ENCODE results near the gene PROM2.
"Not testable (repeated sequence)": the region's sequence is repeated elsewhere in the genome, so short reads cannot be mapped to it uniquely, and the experiment has no call there.

The PROM2 gene, protein sequence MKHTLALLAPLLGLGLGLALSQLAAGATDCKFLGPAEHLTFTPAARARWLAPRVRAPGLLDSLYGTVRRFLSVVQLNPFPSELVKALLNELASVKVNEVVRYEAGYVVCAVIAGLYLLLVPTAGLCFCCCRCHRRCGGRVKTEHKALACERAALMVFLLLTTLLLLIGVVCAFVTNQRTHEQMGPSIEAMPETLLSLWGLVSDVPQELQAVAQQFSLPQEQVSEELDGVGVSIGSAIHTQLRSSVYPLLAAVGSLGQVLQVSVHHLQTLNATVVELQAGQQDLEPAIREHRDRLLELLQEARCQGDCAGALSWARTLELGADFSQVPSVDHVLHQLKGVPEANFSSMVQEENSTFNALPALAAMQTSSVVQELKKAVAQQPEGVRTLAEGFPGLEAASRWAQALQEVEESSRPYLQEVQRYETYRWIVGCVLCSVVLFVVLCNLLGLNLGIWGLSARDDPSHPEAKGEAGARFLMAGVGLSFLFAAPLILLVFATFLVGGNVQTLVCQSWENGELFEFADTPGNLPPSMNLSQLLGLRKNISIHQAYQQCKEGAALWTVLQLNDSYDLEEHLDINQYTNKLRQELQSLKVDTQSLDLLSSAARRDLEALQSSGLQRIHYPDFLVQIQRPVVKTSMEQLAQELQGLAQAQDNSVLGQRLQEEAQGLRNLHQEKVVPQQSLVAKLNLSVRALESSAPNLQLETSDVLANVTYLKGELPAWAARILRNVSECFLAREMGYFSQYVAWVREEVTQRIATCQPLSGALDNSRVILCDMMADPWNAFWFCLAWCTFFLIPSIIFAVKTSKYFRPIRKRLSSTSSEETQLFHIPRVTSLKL

DNA sequence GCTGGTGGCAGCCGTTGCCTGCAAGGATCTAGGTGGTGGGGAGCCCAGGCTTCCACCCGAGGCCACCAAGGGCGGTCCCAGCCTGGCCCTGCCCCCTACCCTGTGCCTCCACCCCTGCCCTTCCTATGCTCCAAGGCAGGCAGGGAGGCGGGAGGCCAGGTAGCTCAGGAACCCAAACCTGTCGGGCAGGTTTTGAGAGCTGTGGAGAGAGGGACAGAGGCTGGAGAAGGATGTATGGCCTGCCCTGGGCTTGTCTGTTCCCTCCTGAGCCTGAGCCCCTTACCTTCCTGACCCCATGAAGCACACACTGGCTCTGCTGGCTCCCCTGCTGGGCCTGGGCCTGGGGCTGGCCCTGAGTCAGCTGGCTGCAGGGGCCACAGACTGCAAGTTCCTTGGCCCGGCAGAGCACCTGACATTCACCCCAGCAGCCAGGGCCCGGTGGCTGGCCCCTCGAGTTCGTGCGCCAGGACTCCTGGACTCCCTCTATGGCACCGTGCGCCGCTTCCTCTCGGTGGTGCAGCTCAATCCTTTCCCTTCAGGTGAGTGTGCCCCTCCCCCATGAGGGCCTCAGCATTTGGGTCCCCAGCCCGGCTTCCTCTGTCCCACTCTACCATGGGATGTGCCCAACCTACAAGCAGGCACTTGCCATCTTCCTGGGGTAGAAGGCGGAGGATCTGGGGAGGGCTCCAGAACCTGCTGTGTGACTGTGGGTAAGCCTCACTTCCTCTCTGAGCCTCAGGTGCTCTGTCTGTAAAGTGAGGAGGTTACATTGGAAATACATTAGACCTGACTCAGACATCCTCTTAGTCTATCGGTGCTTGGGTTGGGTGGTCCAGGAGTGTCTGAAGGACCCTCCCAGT lies at the start of gene PROM2:
Gene PROM2 (plus strand): TSS at position 159 of the 860 bp plus-strand sequence. CDS start 137 bp downstream, at position 296.
- DNase-seq, result no peak

DNA sequence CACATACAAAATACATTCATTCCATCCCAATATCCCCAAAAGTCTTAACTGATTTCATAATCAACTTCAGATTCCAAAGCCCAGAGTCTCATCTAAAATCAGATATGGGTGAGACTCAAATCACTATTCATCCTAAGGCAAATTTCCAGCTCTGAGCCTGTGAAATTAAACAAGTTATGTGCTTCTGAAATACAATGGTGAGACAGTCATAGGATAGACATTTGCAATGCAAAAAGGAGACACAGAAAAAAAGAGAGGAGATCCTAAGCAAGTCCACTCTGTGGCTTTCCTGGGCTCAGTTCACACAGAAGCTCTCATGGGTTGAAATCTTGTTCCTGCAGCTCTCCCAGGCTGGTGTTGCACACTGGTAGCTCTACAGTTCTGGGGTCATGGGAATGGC lies 48.6 kb upstream of the PROM2 start:
- no peak for DNase-seq

DNA sequence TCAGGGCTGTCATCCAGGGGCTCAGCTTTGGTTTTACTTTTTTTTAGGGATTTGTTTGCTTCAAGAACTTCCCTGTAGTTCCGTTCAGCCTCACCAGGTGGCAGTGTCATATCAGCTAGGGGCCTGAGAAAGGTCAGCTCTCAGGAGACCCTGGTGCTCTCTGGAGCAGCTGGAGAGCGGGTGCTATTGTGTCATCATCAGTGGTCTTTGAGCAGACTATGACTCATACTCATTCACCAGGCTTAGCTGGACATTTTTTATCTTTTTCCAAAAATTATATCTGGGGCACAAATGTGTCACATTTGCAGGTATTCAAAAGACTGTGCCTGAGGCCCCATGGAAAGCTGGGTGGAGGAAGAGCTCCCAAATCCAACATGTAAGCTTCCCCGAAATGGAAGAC lies 42.5 kb upstream of the PROM2 start:
- DNase-seq, result no peak

DNA sequence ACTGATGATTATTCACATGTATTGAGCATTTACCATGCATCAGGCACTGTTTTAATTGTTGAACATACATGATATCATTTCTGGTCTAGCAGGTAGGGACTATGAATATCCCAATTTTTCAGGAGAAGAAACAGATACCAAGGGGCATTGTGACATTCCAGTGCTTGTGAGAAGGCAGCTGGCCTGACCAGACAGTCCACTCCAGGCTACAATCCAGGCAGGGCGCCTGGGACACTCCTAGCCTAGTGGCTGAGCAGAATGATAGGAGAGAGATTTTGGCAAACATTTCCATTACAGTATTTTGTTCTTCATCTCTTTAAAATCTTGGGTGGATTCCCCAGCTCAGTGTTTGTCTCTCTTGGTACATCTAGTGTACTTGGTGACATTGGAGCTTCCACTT lies 42.0 kb upstream of the PROM2 start:
- DNase-seq, result no peak

DNA sequence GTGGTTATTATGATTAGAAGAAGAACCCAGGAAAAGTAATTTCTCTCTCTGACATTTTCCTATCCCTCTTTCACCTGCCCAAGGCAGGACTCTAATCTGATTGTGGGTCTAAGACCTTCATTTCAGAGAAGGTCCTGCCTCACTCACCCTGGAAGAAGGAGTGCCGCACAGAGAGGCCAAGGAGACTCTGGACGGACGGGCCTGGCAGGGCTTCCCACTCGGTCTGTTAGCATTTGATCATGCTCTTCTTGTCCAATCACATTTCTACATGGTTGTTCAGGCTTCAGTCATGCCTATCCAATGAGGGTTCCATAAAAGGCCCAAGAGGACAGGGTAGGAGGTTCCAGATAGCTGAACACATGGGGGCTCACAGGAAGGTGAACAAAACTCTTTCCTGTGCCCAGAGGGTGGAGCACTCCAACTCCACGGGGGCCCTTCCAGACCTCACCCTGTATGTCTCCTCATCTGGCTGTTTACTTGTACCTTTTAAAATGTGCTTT lies 39.9 kb upstream of the PROM2 start:
- DNase-seq, result no peak

DNA sequence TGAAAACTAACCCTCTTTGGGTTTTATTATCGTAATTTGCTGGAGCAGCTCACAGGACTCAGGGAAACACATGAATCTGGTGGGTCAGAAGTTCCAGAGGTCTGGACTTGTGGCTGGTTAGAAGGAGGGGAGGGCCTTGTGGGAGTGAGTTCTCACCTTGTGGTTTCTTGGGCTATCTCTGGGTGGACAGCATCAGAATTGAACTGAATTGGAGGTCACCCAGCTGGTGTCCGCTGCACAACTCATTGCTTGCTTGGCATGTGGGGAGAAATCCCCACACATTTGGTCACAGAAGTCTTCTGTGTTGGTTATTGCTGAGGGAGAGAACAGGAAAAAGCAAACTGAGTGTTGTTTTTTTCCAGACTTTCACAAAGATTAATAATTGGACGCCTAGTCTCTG lies 39.4 kb upstream of the PROM2 start:
- no peak for DNase-seq

DNA sequence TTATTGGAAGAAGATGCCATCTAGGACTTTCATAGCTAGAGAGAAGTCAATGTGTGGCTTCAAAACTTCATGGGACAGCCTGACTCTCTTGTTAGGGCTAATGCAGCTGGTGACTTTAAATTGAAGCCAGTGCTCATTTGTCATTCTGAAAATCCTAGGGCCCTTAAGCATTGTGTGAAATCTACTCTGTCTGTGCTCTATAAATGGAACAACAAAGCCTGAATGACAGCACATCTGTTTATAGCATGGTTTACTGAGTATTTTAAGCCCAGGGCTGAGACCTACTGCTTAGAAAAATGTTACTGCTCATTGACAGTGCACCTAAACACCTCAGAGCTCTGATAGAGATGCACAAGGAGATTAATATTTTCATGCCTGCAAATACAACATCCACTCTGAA lies 36.1 kb upstream of the PROM2 start:
- DNase-seq, result no peak

DNA sequence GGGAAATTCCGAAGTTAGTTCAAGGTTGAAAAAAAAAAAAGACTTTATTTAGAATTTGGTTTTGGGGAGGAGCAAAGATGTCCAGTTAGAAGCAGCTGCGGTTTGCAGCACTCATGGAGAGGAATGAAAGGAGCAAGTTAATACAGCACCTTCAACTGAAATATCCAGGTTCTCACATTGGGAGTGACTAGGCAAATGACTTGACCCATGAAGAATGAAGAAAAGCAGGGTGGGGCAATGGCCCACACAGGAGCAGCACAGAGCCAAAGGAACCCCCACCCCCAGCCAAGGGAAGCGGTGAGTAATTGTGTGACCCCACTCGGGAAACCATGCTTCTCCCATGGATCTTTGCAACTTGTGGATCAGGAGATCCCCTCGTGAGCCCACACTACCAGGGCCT lies 34.2 kb upstream of the PROM2 start:
- DNase-seq, result no peak

DNA sequence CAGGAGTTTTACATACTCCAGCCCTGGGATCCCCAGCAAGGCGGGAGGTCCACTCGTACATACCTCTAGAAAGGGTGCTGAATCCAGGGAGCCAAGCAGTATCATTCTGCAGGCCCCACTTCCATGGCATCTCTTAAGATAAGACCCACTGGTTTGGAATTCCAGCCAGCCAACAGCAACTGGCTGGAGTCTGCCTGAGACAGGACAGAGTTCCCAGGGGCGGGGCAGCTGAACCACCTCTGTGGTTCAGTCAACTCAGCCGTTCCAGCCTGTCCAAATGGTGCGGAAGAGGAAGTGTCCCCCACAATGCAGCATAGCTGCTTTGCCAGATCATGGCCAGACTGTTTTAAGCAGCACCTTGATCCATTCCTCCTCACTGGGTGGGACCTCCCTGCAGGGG lies 33.7 kb upstream of the PROM2 start:
- DNase-seq, result no peak

DNA sequence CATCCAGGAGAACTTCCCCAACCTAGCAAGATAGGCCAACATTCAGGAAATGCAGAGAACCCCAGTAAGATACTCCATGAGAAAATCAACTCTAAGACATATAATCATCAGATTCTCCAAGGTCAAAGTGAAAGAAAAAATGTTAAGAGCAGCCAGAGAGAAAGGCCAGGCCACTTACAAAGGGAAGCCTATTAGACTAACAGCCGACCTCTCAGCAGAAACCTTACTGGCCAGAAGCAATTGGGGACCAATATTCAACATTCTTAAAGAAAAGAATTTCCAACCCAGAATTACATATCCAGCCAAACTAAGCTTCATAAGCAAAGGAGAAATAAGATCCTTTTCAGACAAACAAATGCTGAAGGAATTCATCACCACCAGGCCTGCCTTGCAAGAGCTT lies 32.2 kb upstream of the PROM2 start:
- not testable (repeated sequence) for DNase-seq

DNA sequence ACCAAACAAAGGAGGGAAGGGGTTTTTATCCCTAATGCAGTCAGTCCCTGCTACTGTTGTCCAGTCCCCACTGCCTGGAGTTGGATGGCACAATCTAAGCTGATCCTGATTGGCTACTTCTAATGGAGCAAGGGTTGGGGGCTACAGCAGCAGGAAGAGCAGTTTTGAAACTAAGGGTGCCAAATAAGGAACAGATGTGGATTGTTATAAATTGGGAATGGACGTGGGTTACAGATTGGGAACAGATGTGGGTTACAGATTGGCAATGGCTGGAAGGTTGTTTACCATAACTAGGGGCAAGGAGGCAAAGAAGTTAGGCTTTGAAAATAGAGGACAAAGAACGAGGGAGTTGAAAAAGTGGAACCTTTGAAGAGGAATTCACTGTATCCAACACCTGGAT lies 16.0 kb upstream of the PROM2 start:
- DNase-seq, result no peak

DNA sequence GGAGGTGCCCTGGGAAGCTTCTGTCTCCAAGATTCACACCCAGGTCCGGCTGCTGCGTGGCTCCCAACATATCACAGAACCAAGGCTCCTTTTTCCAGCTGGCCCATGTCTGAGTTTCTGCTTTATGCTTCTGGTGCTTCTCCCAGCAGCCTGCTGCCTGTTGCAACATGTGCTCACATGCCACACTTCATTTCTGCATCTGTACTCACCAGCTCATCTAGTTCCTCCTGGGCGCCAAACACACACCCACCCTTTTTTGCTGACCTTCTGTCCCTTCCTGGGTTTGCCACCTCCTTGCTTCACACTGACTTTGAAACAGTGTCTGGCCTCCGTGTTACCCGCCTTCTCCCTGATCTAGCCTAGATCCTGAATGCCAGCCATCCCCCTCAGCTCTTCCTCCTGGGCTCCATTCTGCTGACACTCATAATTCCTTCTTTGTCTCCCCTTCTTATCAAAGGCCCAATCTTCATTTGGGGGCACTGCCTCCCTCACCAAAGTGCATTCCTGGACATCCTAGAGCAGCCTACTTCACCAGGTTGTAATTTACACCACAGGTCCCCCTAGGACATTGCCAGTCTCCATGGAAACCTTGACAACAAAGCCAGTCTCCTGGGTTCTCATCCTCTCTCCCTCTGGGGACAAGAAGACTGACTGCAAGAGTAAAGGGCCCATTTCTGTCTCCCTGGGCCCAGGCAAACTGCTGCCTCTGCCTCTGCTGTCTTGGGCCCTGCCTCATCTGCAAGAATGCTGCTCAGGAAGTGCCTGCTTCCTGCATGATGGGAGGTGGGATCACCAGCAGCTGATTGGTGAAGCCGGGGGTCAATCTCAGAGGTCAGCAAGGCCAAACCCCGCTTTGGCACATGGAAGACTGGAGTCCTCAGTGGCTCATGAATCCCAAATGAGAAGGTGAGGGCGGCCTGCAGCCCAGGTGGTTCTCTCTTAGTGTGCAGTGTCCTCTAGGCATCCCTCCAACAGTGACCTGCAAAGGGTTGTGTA lies 13.9 kb upstream of the PROM2 start:
- DNase-seq, result no peak

DNA sequence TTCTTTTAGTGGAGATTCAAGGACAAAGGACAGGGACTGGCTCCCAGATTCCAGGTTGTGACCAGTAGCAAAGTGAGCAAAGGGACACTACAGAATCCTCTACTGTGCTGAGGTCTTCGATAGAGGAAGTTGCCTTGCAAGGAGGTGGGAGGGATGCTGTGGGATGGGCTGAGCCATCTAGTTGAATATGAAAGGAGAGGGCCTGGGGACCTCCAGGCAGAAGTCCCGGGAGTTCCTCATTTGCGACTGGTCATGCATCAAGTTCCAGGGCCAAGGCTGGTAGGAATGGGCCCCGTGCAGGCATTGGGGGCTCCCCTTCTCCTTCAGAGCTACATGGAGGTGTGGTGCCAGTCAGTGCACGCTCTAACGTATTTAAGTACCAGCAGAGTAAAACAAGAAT lies 12.6 kb upstream of the PROM2 start:
- no peak for DNase-seq

DNA sequence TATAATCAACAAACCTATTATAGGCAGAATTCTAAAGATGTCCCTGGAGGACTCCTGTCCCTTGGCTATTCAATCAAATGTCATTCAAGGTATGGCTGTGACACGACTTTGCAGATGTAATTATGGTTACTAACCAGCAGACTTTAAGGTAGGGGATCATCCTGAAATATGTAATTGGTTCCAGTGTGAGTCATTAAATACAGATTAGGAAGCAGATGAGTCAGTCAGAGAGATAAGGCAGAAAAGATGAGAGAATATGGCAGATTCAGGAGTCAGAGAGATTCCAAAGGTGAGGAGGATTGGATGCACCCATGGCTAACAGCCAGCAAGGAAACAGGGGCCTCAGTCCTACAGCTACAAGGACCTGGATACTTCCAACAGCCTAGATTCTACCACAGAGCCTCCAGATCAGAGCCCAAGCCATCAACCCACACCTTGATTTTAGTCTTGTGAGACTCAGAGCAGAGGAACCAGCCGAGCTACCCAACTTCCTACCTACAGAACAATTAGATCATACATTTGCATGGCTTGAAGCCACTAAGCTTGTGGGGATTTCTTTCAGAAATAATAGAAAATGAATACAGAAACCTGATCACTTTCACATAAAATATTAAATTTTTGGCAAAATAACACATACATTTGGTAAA lies 11.2 kb upstream of the PROM2 start:
- DNase-seq, result no peak

DNA sequence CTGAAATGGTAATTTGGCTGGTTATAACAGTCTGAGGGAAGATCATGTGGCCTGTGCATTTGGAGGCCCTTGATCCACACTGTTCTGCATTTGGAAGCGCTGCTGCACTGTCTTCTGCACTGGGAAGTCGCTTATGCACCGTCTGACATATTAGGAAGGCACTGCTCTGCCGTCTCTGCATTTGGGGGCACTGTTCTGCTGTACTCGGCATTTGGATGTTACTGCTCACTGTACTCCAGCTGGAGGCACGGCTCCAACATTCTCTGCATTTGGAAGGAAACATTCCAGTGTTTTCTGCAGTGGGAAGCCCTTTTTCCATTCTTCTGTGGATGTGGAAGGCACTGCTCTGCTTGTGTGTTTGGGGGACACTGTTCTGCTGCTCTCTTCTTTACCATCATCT lies 9.6 kb upstream of the PROM2 start:
- DNase-seq, result no peak

DNA sequence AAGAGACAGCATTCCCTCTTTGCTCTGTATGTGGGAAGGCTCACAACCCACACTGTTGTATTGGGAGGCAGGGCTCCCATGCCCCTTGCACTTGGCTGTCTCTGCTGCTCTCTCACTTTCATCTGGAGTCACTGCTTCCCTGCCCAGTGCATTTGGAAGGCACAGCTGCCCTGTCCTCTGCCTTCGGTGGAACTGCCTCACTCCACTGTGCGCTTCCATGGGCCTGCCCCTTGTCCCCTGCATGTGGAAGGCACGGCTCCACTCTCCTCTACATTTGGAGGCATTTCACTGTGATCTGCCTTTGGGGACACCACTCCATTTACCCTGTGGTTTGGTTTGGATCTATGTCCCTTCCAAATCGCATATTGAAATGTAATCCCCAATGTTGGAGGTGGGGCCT lies 9.1 kb upstream of the PROM2 start:
- DNase-seq, result no peak

DNA sequence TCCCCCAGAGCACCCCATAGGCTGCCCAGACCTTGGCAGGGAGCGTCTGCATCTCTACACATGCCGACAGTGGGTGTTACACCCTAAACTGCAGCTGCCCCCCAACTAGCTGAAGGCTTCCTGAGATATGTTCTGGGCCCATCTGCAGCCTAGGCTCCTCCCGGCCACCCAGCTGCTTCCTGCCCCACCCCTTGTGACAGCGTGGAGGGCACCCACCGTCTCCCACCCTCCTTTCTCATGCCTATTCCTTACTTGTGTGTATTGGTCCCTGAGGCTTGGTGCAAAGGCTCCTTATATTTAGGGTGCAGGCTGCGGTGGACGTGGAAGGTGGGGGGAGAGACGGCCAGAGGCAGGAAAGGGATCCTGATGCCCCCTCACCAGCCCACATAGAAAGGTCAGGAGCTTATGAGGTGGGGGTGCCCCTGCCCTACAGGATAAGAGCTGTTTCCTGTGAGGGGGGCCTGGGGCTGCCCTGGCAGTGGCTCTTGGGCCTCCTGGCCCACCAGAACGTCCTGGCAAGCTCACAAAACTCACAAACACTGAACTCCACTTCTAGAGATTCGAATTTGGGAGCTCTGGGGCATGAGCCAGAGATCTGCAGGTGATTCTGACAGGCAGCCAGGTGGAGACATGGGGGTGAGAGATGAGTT lies 7.3 kb upstream of the PROM2 start:
- no peak for DNase-seq

DNA sequence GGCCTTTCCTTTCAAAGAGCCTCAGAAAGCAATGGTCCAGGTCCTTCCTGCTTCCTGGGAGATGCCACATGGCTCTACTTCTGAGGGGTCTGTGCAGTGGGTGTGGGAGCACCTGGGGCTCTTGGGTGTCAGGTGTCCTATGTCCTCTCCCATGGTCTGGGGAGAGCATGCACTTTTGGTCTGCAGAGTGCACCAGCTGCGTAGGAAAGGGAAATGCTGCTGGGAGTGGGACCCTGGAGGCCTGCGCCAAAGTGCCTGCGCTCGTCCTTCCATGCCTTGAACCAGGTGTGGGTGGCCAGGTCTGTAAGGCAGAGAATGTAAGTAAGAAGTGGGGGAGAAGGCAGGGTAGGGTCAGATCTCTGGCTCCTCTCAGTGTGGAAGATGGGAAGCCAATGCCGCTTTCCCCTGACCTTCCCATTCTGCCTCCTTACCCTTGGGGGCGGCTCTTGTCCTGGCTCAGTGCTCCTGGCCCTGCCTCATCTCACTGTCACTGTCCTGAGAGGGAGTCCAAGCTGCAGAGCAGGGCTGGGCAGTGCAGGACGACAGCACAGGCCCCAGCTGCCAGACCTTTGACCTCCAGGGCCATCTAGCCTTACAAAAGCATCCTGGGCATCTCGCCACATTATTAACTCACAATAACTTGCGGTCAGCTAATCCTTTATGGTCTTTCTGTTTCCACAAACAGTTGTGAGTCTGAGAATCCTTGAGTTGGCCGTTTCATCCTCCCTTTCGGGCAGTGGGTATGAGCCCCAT lies 6.6 kb upstream of the PROM2 start:
- no peak for DNase-seq

DNA sequence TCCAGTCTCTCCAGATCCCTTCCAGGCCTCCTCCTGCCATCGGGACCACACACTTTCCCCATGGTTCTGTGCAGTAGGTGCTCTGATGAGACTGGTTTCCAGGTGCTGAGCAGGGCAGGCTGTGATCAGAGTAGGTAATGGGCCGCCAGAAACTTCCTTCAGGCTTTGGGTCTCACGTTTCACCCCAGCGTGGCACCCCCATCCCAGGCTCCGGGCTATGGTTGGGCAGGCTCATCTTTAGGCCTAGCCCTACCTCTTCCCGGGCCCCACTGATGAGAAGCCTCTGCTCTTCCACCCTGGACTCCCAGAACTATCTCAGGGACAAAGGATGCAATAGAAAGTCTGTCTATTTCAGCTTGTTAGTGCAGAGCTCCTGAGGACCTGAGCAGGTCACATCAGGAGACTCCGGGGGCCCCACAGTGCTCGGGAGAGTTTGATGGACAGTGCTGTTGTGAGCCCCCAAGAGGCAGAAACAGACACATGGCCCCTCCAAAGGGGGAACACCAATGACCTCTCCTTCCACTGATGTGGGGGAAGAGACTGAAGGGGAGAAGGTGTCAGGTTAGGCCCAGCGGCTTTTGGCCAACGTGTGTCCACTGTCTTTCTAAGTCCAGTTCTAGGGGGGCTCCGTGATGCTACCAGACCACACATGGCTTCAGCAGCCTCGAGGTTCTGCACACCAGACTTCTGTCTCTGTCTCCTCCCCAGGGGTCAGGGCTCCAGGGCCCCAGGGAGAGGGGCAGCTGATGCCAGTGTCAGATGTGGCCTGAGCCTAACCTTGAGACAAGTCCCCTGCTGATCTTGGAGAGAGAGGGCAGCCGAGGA lies 5.8 kb upstream of the PROM2 start:
- no peak for DNase-seq

Measured in NCI-H2227 treated with DMSO at 0.1 percent for 48 hours (cell line).